SK-N-SH treated with all-trans-retinoic acid at 6 μM for 48 hours (cell line): ENCODE measurements around the gene MYO1A.

Experiments used
- ATAC-seq: fragments of 200-7000 bp; cut with Tn5 transposase; 3 replicates; pipeline ENCODE4 v1.9.1; 2020; ENCODE audit warnings: mild to moderate bottlenecking, moderate library complexity
- ARNTL ChIP-seq: fragments of 450-650 bp; formaldehyde crosslinking; IDR thresholded peaks from 2 replicates; pipeline ENCODE4 v1.5.0; 2020; ENCODE audit warnings: low read depth, mild to moderate bottlenecking, moderate library complexity, borderline replicate concordance
- BACH2 ChIP-seq: fragments of 250-450 bp; sonication (Bioruptor Pico); IDR thresholded peaks from 2 replicates; pipeline ENCODE4 v1.9.0; 2021; ENCODE audit warnings: mild to moderate bottlenecking, borderline replicate concordance
- CREB5 ChIP-seq: fragments of 250-450 bp; sonication (Bioruptor Pico); IDR thresholded peaks from 2 replicates; pipeline ENCODE4 v1.5.1; 2020; ENCODE audit warnings: low read depth, mild to moderate bottlenecking, moderate library complexity
- CSDC2 ChIP-seq: fragments of 250-450 bp; sonication (Bioruptor Pico); IDR thresholded peaks from 2 replicates; pipeline ENCODE4 v1.5.0; 2020; ENCODE audit warnings: mild to moderate bottlenecking, moderate library complexity
- CSRNP3 ChIP-seq: fragments of 250-450 bp; sonication (Bioruptor Pico); IDR thresholded peaks from 2 replicates; pipeline ENCODE4 v1.5.1; 2021; ENCODE audit warnings: mild to moderate bottlenecking, moderate library complexity
- GLIS3 ChIP-seq: fragments of 250-450 bp; sonication (Bioruptor Pico); IDR thresholded peaks from 2 replicates; pipeline ENCODE4 v1.5.0; 2020; ENCODE audit warnings: mild to moderate bottlenecking, moderate library complexity
- ISL1 ChIP-seq: fragments of 250-450 bp; sonication (Bioruptor Pico); IDR thresholded peaks from 2 replicates; pipeline ENCODE4 v2.1.2; 2022; ENCODE audit warnings: mild to moderate bottlenecking, moderate library complexity
- OSR1 ChIP-seq: fragments of 250-450 bp; sonication (Bioruptor Pico); IDR thresholded peaks from 2 replicates; pipeline ENCODE4 v1.8.0; 2022; ENCODE audit warnings: moderate library complexity, mild to moderate bottlenecking, inconsistent platforms
- PATZ1 ChIP-seq: fragments of 250-450 bp; sonication (Bioruptor Pico); IDR thresholded peaks from 2 replicates; pipeline ENCODE4 v1.8.0; 2020; ENCODE audit warnings: mild to moderate bottlenecking, moderate library complexity, borderline replicate concordance
- POU6F1 ChIP-seq: fragments of 250-450 bp; sonication (Bioruptor Pico); IDR thresholded peaks from 2 replicates; pipeline ENCODE4 v1.8.0; 2021; ENCODE audit warnings: low read depth, mild to moderate bottlenecking, moderate library complexity, borderline replicate concordance
- PPARA ChIP-seq: fragments of 250-450 bp; sonication (Bioruptor Pico); IDR thresholded peaks from 2 replicates; pipeline ENCODE4 v1.5.0; 2020; ENCODE audit warnings: mild to moderate bottlenecking, borderline replicate concordance
- RARB ChIP-seq: fragments of 250-450 bp; sonication (Bioruptor Pico); IDR thresholded peaks from 2 replicates; pipeline ENCODE4 v1.8.0; 2021; ENCODE audit warnings: mild to moderate bottlenecking, moderate library complexity
- SNAI2 ChIP-seq: fragments of 250-450 bp; sonication (Bioruptor Pico); IDR thresholded peaks from 2 replicates; pipeline ENCODE4 v1.5.0; 2020; ENCODE audit warnings: mild to moderate bottlenecking, moderate library complexity
- TCF4 ChIP-seq: fragments of 250-450 bp; sonication (Bioruptor Pico); IDR thresholded peaks from 2 replicates; pipeline ENCODE4 v1.8.0; 2021; ENCODE audit warnings: mild to moderate bottlenecking, moderate library complexity, borderline replicate concordance
- TSHZ2 ChIP-seq: fragments of 250-450 bp; sonication (Bioruptor Pico); IDR thresholded peaks from 2 replicates; pipeline ENCODE4 v1.5.0; 2020; ENCODE audit warnings: mild to moderate bottlenecking, moderate library complexity
- ZFP3 ChIP-seq: fragments of 250-450 bp; sonication (Bioruptor Pico); IDR thresholded peaks from 2 replicates; pipeline ENCODE4 v1.5.0; 2020; ENCODE audit warnings: mild to moderate bottlenecking, moderate library complexity
- ZFP30 ChIP-seq: fragments of 450-650 bp; formaldehyde crosslinking; IDR thresholded peaks from 2 replicates; pipeline ENCODE4 v1.5.0; 2022; ENCODE audit warnings: mild to moderate bottlenecking, moderate library complexity
- ZNF565 ChIP-seq: fragments of 450-650 bp; formaldehyde crosslinking; conservative IDR thresholded peaks from 2 replicates; pipeline ENCODE4 v1.5.0; 2020; ENCODE audit warnings: low read depth, mild to moderate bottlenecking, moderate library complexity
- ZNF70 ChIP-seq: fragments of 450-650 bp; formaldehyde crosslinking; IDR thresholded peaks from 2 replicates; pipeline ENCODE4 v1.5.0; 2020; ENCODE audit warnings: mild to moderate bottlenecking, moderate library complexity
- ZNF8 ChIP-seq: fragments of 450-650 bp; formaldehyde crosslinking; IDR thresholded peaks from 2 replicates; pipeline ENCODE4 v1.5.0; 2020; ENCODE audit warnings: mild to moderate bottlenecking, moderate library complexity

Gene MYO1A

GRCh38 chr12:57049890-57050289 lies at the start of gene MYO1A:
MYO1A (minus strand) TSS chr12:57050129; CDS start chr12:57048323, 1,806 bp downstream.
- no peak for TF ChIP-seq BACH2 (CRISPR knock-in tag)
- TF ChIP-seq CREB5 (CRISPR knock-in tag): no peak
- no peak for TF ChIP-seq ZFP3 (CRISPR knock-in tag)
- TF ChIP-seq ZNF565 (CRISPR knock-in tag): no peak
- TF ChIP-seq CSRNP3 (CRISPR knock-in tag): no peak
- no peak for TF ChIP-seq RARB (CRISPR knock-in tag)
- TF ChIP-seq ZNF70 (CRISPR knock-in tag): no peak
- no peak for TF ChIP-seq SNAI2 (CRISPR knock-in tag)
- ATAC-seq: peak; percentile 51; the same call in 2 of the 3 replicates

- ATAC-seq: no peak
- TF ChIP-seq ZNF8 (CRISPR knock-in tag): no peak
- TF ChIP-seq, all 23 proteins: peak for 0
These were observed 49.3 kb upstream of the MYO1A start for GRCh38 chr12:57099047-57099714.

GRCh38 chr12:57098546-57098945 lies 48.6 kb upstream of the MYO1A start:
- no peak for ATAC-seq
- TF ChIP-seq RARB (CRISPR knock-in tag) (no peak), ZNF8 (CRISPR knock-in tag) (no peak), ZFP30 (CRISPR knock-in tag) (no peak), ZNF70 (CRISPR knock-in tag) (no peak), CSDC2 (CRISPR knock-in tag) (no peak), ARNTL (no peak), PATZ1 (CRISPR knock-in tag) (no peak), ZFP3 (CRISPR knock-in tag) (no peak), SNAI2 (CRISPR knock-in tag) (no peak), CREB5 (CRISPR knock-in tag) (no peak), BACH2 (CRISPR knock-in tag) (no peak), TSHZ2 (CRISPR knock-in tag) (no peak), ISL1 (CRISPR knock-in tag) (no peak), PPARA (no peak), OSR1 (CRISPR knock-in tag) (no peak), GLIS3 (no peak), POU6F1 (CRISPR knock-in tag) (no peak), TCF4 (CRISPR knock-in tag) (no peak)
